Measurements from ENCODE around the gene BCAS1.

BCAS1 gene, protein sequence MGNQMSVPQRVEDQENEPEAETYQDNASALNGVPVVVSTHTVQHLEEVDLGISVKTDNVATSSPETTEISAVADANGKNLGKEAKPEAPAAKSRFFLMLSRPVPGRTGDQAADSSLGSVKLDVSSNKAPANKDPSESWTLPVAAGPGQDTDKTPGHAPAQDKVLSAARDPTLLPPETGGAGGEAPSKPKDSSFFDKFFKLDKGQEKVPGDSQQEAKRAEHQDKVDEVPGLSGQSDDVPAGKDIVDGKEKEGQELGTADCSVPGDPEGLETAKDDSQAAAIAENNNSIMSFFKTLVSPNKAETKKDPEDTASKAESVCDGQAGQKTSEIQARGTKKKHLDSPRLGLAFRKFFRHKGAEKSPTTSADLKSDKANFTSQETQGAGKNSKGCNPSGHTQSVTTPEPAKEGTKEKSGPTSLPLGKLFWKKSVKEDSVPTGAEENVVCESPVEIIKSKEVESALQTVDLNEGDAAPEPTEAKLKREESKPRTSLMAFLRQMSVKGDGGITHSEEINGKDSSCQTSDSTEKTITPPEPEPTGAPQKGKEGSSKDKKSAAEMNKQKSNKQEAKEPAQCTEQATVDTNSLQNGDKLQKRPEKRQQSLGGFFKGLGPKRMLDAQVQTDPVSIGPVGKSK

GRCh38 chr20:54070187-54070987 is at the start of gene BCAS1:
BCAS1 (minus strand) TSS chr20:54070594; CDS start chr20:54058718, 11,876 bp downstream.
- DNase-seq: no peak

- no peak for DNase-seq
These were observed 49.4 kb upstream of the BCAS1 start for GRCh38 chr20:54119744-54120143.

GRCh38 chr20:54118220-54119001 is 48.0 kb upstream of the BCAS1 start:
- no peak for DNase-seq

GRCh38 chr20:54116550-54117235 is 46.3 kb upstream of the BCAS1 start:
- no peak for DNase-seq

GRCh38 chr20:54115172-54115854 is 44.9 kb upstream of the BCAS1 start:
- DNase-seq: no peak

GRCh38 chr20:54114109-54114508 is 43.7 kb upstream of the BCAS1 start:
- no peak for DNase-seq

DNA sequence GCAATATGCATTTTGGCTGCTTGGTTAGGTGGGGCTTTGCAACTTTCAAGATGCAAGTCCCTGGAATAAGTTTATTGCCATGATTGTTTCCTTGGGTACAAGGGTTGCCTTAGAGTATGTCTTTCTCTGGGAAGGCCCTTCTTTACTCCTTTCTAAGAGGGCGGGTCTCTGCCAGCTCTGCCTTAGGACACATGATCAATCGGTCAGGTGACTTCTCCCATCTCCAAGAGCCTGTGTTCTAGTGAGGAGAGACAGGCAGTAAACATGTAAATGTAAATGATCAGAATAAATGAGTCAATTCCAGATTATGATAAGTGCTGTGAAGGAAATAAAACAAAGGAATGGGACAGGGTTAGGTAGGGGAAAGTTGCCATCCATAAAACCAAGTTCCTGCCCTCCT is 43.2 kb upstream of the BCAS1 start:
- no peak for DNase-seq

DNA sequence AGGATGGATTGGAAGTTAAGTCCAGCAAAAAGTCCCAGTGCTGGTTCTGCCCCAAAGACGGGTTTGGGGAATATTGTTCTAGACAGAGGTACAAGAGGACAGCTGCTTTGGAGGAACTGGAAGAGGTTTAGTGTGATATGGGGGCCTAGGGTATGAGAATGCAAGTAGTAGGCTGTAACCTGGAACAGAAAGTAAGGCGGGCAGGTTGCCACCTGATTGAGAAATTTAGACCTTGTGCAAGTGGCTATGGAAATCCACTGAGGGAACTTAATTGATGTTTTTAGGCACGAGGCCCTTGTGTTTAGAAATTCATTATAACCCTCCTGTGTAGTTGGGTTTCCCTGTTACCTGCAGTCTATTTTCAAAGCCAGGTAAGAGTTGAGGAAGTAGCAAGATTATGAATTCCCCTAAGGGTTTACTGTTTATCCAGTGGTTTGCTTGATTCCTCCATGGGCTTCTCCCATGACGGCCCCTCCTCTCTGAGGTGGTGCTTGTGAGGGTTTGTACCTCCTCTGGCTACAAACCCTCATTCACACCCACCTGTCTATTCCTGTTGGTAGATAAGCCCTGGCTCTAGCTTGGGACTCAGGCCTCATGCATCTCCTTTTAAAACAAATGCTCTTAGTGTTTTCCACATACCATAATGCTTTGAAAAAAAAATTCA is 42.0 kb upstream of the BCAS1 start:
- no peak for DNase-seq

DNA sequence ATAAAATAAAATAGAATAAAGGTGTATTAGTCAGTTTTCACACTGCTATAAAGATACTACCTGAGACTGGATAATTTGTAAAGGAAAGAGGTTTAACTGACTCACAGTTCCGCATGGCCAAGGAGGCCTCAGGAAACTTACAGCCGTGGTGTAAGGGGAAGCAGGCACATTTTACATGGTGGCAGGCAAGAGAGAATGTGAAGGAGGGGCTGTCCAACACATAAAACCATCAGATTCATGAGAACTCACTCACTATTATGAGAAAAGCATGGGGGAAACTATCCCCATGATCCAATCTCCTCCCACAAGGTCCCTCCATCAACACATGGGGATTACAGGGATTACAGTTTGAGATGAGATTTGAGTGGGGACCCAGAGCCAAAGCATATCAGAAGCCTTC is 41.1 kb upstream of the BCAS1 start:
- no peak for DNase-seq

DNA sequence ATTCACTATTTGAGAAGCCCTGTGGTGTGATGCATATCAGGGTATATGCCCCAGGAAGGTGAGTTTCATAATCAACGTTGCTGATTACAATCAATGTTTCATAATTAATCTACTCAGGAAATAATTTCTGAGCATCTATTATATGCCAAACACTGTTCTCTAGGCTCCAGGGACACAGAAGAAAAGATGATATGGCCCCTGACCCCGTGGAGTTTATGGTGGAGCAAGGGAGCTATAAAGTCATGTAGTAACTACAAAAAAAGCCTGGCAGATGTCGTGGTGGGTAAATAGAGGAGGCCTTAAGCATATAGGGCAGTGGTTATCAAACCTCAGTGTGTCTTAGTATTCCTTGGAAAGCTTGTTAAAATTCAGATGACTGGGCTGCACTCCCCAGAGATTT is 40.1 kb upstream of the BCAS1 start:
- DNase-seq: no peak

DNA sequence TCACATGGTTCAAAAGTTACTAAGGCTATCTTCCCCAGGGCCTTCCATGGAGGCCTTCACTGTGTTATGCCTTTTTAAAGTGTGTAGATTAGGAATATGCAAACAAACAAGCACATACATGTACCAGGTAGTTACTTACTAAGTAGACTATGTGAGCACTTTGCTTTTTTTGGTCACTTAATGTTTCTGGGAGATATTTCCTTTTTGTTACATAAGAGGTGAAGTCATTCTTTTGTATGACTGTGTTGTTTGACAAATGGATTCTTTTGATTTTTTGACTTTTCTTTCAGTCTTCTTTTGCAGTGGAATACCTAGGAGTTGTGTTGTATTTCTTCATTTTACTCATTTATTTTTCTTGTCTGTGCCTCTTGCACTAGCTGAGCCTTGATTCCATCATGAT is 39.6 kb upstream of the BCAS1 start:
- no peak for DNase-seq

DNA sequence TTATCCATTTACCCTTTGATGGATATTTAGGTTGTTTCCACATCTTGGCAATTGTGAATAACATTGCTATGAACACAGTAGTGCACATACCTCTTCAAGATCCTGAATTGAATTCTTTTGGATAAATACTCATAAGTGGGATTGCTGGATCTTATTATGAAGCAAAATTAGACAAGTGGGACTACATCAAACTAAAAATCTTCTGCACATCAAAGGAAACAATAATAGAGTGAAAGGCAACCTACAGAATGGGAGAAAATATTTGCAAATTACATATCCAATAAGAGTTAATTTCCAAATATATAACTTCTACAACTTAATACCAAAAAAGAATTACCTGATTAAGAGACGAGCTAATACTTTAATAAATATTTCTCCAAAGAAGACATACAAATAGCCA is 38.4 kb upstream of the BCAS1 start:
- no peak for DNase-seq

DNA sequence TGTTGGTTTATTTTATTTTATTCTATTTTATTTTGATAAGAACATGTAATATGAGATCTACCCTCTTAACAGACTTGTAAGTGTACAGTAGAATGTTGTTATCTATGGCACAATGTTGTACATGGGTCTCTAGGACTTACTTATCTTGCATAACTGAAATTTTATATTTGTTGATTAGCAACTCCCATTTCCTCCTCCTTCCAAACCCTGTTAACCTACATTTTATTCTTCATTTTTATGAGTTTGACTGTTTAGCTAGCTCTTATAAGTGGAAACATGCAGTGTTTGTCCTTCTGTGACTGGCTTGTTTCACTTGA is 37.9 kb upstream of the BCAS1 start:
- no peak for DNase-seq

GRCh38 chr20:54107600-54108325 is 37.4 kb upstream of the BCAS1 start:
- no peak for DNase-seq

DNA sequence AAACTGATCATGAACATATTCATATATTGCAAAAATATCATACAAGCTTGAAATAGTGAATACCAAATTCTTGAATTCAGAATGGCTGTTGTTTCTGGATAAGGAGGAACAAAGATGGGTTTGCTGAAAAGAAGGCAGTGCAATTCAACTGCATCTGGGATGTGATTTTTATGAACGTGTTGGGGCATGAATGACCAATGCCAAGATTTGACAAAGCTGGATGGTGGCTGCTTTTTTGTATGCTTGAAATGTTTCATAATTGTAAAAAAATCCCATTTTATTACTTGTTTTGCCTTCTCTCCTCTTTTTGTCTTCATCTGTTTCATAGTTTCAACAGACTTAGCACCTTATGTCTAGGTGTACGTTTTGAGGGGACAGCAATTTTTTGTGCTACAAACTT is 36.8 kb upstream of the BCAS1 start:
- DNase-seq: no peak

- no peak for DNase-seq
These were observed 35.8 kb upstream of the BCAS1 start for GRCh38 chr20:54106162-54106561.

DNA sequence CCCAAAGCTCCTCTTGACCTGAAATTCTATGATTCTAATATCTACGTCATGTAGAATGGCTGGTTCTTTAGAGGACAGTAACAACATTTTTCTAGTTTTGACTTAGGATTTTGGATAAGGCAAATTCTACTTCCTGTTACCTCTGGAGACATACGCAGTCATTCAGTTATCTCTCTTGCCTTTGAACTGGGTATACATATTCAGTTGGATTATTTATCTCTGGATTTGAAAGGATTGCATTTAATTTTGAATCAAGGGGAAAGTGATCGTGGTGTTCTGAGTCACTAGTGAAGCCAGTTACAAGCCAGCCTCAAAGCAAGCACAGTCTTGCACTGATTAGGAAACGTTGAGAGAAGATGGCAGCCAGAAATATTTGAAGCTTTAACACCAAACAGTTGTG is 35.3 kb upstream of the BCAS1 start:
- no peak for DNase-seq

GRCh38 chr20:54104781-54105180 is 34.4 kb upstream of the BCAS1 start:
- DNase-seq: no peak

- no peak for DNase-seq
These were observed 33.6 kb upstream of the BCAS1 start for GRCh38 chr20:54103762-54104600.

Data from CD4-positive, alpha-beta T cell treated with Interleukin-10 for 1 hour (primary cell).